NCI-H1436 treated with DMSO at 0.1 percent for 48 hours (cell line): Measurements from ENCODE around the gene JPH3.

Source experiments
- DNase-seq: peaks from one replicate; lab custom pipeline; 2025; lab: John Stamatoyannopoulos, UW

JPH3 gene

DNA sequence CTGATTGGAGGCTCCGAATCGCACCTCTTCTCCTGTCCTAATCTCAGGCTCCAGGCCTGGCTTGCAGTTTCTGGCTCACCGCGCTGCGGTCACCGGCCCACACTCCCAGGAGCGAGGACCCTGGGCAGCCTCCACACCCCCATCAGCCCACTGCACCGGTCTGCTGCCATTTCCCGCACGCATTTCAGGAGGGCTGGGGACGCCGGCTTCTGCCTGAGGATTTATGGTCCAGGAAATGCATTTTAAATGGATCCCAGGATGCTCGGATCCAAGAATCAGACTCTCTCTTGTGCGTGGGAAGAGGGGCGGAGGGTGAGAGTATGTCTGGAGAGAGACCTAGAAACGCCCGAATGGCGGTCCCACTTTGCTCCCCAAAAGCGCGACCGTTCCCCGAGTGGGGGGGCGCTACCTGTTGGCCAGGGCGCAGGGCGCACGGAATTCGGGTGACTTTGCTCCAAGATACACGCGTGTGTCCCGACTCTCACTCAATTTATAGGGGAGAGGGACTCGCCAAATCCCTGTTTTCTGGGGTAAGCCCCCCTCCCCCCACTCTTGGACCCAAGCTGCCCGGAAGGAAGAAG is 817 bp upstream of the JPH3 start:
- no peak for DNase-seq

DNA sequence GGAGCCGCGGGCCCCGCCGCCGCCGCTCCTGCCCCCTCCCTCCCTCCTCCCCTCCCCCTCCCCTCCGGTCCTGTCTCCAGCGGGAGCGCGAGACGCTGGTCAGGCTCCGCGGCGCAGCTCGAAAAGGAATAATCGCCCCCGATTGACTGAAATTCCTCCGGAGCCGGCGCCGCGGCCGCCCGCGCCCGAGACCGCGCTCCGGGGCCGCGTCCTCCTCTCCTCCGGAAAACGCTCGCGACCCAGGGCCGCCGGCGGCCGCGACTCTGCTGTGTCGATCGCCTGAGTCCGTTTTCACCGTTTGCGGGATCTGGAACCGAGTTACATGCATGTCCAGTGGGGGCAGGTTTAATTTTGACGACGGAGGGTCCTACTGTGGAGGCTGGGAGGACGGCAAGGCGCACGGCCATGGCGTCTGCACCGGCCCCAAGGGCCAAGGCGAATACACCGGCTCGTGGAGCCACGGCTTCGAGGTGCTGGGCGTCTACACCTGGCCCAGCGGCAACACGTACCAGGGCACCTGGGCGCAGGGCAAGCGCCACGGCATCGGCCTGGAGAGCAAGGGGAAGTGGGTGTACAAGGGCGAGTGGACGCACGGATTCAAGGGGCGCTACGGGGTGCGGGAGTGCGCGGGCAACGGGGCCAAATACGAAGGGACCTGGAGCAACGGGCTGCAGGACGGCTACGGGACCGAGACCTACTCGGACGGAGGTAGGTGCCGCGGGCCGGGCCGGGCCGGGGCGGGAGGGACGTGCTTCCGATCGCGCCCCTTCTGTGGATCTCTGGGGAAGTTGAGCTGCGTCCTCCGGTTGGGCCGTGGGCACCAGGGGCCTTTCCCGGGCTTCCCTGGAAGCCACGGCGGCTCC is 744 bp downstream of the JPH3 start:
- no peak for DNase-seq

DNA sequence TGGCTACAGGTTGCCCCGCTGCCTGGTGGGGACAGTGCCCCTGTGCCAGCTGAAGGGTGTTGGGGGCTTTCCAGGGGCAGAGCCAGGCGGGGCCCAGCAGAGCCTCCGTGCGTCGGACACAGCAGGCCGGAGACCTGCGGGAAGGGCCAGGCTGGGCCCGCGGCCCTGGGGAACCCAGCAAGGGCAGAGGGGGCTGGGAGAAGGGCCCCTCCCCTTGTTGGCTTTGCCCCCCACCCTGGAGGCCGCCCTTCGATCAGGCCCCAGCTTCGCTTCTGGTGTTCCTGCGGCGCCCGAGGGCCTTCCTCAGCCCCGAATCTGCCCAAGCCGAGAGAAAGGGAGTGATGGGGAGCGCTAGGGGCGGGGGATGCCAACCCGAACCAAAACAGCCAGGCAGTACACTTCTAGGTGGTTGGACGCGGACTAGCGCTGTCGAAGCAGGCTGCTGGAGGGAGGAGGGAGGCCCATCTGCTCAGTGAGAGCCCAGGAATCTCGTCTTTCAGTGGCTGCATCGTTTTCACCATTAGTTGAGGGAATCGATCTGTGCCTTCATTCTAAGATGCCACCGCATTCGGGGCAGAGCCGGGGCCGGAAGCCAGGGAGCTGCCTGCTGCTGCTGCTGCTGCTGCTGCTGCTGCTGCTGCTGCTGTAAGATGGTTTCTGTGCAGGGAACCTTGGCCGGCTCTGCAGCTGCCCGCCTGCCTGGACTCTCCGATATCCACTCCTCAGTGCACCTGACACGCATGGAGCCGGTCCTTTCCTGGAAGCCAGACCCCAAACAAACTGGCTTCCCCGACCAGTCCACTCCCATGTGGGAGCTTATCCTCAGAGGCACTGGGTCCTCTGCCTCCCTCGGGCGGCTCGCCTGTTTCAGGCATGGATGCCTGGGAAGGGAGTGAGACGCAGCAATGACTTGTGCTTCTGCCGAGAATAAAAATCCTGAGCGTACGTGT is 1.7 kb downstream of the JPH3 start:
- no peak for DNase-seq

DNA sequence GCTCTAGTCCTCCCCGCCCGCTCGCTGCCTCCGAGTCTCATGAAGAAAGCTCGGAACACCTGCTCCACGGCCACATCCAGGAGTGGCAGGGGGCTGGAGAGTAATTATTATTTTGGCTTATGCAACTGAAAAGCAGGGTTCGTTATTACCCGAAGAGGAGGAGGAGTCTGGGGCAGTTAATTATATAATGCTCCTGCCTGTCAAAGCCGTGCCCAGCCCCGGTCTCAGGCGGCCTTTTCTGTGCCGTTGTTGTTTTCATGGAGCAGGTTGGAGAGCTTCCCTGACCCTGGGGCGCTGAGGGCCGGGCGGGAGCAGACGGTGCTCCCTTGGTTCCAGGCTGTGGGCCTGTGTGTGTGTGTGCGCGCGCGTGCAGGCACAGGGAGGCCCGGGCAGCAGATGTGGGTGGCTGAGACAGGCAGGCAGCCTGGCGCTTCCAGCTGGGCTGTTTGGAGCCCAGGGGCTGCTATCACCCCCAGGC is 2.4 kb downstream of the JPH3 start:
- DNase-seq, result no peak

DNA sequence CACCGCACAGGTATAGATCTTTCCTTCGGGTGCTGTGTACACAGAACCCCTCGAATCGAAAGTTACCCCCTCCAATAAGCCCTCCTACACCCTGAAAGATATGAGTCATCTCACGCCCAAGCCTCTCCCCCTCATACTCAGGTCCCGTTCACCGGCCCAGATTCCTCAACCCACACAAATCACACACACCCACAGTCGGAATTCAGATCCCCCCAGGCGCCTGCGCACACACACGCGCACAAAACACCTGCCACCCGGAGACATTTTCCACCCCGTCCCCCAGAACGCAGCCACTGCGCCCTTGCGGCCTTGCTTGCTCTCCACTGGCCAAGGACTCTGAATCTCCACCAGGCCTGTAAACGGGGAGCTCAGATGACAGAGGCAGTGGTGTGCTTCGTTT is 4.9 kb downstream of the JPH3 start:
- no peak for DNase-seq

DNA sequence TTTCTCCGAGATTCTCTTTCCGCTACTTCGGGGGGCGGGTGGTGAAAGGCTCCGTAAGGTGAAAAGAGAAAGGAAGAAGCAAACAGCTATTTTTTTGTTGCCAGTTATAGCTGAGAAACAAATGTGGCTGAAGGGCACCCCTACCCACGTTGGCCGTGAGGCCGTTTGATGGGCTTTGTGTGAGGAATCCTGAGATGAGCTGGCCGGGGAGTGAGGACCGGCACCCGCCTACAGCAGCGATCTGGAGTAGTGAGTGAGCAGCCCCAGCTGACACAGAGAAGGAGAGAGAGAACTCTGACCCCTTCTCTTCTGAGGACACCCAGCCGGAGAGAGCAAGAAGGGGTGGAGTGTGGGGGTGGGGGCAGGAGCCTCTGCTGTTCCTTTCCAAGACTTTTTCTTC is 5.6 kb downstream of the JPH3 start:
- no peak for DNase-seq

DNA sequence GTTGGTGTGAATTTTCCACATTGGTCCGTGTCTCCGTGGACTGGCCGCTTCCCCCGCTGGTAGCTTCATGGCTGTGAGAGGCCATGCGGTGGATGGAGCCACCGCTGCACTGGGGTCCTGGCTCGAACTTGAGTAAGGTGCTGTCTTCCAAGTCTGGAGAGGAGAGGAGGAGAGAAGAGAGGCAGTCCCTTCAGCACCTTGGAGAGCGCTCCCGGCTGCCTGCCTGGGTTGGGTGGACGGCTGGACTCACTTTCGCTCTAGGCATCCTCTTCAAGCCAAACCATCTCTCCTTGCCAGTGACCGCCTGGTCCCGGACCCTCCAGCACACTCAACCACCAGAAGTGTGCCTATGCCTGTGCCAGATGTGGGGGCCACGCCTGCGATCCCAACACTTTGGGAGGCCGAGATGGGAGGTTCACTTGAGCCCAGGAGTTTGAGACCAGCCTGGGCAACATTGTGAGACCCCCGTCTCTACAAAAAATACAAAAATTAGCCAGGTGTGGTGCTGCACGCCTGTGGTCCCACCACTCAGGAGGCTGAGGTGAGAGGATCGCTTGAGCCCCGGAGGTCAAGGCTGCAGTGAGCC is 6.2 kb downstream of the JPH3 start:
- DNase-seq, result no peak

DNA sequence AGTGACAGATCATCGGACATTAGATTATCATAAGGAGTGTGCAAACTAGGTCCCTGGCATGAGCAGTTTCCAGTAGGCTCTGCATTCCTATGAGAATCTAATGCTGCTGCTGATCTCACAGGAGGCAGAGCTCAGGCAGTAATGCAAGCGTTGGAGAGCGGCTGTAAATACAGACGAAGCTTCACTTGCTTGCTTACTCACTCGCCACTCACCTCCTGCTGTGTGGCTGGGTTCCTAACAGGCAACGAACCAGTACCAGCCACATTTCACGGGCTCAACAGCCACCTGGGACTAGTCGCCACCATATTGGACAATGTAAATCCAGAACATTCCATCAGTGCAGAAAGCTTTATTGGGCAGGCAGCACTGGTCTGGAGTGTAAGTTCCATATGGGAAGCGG is 7.7 kb downstream of the JPH3 start:
- no peak for DNase-seq

DNA sequence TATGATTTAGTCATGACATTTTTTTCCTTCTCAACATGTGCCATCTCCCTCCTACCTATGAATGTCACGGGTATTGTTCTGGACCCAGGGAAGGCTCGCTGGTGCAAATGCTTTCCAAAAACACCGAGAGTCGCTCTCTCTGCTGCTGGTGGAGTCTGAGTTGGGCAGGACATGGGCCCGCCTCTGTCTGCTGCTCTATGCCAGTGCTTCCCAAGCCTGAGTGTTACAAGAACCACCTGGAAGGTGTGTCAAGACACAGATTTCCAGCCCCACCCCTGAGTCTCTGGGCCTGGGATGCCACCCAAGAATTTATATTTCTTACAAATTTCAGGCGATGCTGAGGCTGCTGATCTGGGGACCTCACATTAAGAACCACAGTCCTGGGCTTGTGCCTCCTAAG is 9.1 kb downstream of the JPH3 start:
- no peak for DNase-seq

DNA sequence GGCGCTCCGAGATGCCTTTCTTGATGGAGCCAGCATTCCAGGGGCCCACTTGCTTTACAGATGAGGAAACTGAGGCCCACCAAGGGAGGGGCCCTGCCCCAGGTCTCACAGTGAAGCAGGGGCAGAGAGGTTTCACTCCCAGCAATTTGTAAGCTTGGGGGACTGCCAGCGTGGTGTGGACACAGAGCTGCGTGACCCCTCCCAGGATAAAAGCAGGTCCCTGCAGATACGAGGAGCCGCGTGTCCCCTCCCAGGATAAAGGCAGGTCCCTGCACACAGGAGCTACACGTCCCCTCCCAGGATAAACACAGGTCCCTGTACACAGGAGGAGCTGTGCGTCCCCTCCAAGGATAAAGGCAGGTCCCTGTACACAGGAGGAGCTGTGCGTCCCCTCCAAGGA is 11.7 kb downstream of the JPH3 start:
- DNase-seq, result no peak

DNA sequence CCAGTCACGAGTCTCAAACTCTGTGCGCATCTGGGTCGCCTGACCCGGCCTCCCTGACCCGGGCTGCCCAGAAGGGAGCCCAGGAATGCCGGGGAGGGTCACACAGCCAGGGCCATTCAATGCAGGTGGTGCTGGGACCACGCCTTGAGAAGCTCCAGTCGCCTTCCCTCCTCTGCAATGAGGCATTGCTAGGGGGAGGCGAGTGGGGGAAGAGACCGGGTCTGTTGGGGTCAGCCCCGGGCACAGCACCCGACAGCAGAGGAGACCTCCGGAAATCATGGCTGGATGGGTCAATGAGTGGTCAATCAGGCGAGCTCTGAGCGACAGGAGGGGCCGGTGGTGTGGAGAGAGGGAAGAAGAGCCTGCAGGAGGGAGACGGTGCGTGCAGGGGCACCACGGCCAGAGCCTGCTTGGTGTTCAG is 13.3 kb downstream of the JPH3 start:
- no peak for DNase-seq

DNA sequence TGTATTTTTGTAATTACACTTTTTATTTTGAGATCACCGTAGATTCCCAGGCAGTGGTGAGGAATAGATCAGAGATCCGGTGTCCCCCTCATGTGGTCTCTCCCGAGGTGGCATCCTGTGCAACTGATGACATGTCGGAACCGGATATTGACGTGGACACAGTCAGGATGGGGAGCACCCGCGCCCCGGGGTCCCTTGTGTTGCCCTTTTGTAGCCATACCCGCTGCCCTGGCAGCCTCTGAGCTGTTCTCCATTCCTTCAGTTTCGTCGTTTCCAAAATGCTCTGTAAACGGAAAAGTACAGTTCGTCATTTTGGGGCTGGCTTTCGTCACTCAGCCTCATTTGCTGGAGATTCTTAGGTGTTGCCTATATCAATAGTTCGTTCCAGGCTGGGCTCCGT is 14.2 kb downstream of the JPH3 start:
- DNase-seq, result no peak

DNA sequence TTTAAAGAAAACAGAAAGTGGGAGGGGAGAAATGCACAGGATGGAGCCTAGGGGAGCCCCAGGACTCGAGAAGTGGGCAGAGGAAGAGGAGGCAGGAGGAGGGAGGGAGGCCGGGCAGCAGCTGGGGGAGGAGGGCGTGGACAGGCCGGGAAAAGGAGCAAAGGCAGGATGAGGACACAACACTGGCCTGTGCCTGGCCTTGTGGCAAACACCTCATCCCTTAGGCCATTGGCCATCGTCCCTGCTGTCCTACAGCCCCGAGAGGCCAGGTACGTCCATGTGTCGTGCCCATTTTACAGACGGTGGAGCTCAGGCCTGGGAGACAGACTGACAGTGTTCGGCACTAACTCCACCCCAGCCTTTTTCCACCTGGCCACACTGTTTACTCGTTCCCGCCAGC is 15.9 kb downstream of the JPH3 start:
- no peak for DNase-seq

DNA sequence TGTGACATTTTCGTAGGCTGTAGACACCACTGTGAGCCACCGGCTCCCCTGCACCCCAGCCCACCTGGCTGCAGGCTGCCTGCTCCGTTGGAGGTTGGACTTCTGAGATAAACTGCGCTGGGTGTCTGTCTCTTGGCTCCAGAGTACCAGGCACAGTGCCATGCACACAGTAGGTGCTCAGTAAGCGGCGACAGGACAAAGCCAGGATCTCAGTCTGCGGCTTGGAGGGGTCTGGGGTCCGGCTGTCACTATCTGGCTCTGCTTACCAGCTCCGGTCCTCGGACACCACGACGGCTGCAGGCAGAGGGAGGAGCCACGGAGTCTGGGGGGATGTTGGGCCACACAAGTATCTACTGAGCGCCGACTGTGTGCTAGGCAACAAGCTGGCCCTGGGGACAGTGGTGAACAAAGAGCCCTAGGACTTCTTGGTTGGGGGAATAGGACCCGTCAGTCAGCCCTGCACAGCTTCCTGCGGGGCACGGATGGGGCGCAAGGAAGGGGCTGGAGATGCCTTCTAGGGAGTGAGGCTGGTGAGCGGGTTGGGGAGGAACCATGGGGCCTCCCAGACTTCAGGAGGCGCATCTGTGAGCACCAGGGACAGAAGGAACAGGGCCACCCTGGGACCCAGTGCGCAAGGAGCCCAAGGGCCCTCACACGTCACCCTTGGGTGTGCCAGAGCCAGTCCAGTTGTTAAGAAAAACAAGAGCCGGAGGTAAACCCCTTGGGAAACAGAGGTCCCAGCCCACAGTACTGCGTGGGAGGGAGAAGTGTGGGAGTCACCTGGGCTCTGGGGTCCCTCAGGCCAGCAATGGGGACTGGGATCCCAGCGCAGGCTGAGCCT is 17.3 kb downstream of the JPH3 start:
- no peak for DNase-seq

DNA sequence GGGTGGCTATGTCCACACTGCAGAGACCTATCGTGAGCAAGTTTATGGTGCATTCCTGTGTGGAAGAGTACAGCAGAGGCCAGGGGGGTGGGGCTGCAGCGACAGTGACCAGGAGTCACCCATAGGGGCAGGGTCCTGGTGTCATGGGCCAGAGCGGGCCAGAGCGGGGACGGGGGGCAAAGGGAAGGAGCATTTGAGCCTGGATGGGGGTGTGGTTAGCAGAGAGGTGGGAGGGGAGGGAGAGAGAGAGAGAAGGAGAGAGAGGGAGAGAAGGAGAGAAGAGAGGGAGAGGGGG is 17.8 kb downstream of the JPH3 start:
- DNase-seq, result no peak

DNA sequence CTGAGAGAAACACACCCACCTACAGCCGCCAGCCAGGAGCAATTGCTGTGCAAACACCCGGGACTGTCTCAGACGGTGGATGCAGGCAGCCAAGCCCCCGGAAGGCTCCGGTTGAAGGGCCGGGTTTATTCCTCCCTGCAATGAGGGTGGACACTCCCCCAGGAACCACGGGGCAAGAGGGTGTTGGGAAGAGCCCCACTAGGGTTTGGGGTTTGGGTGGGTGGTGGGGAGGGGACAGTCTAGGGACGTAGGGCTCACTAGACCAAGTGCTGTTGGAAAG is 19.2 kb downstream of the JPH3 start:
- DNase-seq, result no peak

DNA sequence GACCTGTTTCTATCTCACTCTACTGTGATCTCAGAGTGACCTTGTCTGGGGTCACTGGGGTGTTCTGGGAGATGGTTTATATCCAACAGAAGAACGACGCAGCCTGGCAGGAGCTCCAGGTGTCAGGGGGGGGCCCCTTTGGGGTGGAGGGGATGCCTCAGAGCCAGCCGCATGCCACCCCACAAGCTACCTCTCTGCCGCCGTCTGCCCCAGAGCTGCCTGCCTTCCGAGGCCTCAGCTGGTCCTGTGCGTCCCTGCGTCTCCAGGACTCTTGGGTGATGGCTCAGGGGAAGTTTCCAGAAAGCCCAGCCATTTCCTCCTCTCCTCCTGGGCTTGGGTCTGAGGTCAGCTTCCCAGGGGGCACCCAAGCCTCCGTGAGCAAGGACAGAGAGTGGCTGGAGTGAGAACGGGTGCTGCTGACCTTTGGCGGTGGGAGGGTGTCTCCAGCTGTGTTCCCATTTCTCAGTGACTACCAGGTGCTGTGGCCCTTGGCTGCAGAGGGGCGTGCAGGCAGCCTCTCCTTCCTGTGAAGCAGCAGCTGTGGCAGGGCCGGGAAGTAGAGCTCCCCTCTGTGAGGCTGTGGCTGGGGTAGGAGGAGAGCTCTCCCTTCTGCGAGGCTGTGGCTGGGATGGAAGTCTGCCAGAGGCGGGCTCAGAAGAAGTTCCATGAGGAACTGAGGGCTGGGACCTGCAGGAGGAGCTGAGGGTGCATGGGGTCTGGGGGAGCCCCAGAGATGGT is 19.8 kb downstream of the JPH3 start:
- no peak for DNase-seq

DNA sequence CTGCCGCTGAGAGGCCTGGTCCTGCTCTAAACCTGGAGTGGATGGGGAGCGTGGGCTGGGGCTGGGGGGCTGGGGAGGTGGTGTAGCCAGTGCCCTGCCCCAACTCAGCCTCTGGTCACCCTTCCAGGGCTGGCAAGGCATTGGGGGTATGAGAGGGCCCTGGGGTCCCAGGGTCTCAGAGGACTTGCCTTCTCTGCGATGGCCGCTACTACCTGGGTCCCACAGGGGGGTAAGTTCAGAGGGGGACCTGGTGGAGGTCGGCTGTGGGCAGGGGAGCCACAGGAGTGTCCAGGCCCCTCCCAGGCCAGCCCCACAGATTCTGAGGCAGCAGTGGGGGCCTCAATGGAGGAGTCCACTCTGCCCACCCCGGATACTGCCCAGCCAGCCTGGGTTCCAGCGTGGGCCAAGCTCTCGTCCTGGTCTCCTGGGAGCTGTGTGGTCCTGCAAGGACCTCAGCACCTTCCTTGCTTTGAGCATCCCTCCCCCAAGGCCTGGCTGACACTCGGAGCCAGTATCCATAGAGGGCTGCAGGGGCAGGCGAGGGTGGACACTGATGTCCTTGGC is 20.5 kb downstream of the JPH3 start:
- DNase-seq, result no peak

DNA sequence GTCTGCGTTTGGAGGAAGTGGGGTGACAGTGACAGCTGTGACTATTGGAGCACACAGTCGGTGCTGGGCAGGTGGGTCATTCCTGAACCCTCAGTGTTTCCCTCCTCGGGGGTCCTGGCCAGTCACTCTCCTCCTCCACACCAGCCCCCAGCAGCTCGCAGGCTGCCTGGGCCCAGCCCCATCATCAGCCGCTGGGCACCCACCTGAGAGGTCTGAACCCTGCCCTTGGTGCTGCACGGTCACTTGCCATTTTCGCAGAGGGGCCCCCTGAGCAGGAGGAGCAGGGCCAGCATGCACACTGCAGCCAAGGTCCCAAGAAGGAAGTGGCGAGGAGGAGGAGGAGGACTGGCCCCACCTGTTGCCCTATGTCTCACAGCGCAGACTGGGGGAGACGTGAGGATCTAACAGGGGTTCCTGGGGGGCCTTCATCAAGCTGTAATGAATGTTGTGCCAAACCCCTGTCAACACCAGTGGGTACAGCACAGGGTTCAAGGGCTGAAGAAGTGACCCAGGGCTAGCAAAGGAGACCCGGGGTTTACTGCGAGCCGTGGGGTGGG is 23.0 kb downstream of the JPH3 start:
- no peak for DNase-seq

DNA sequence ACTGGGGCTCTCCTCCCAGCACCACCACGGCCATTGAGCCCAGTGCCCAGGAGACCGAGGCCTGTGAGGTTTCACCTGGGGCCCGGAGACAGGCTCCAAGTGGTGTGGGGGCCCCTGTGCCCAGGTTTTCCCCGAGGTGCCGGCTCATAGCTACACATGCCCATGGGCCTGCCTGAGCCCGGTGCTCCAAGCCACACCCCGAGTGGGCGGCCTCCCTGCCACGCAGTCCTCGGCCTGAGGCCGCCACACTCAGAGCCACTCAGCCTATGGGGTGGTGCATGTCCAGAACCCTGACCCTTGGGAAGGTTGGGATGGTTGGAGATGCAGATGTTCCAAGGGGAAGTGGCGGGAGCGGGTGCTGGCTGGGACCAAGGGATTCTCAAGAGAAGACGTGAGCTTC is 24.1 kb downstream of the JPH3 start:
- DNase-seq, result no peak
